SK-N-SH (cell line): ENCODE data around the gene ZFC3H1. TPM values are rescaled to one million over a fixed set of nuclear protein-coding genes. Genes with fewer than 3 reads are reported as not detected.

ENCODE experiments used
- CTCF ChIA-PET: fragments of 300-600, 350-600 bp; formaldehyde crosslinking; extraction: SDS; loops from one replicate; lab custom pipeline; 2021; lab: Yijun Ruan, JAX
- POLR2A ChIA-PET: fragments of 350-600 bp; sonication (Branson Sonifier 250); formaldehyde crosslinking; extraction: SDS; loops from one replicate; lab custom pipeline; 2020; ENCODE audit warnings: antibody characterized with exemption, inconsistent platforms; lab: Yijun Ruan, JAX
- DNase-seq: peaks from one replicate; pipeline ENCODE4 v3.0.0; 2012
- H2AFZ ChIP-seq: fragments of 200-600 bp; sonication (generic); 2 replicates; pipeline ENCODE4 v1.8.1; 2016; ENCODE audit warnings: antibody characterized with exemption, mild to moderate bottlenecking, low read depth
- H3F3A ChIP-seq: fragments of 200-600 bp; sonication (generic); replicated peaks from 2 replicates; pipeline ENCODE3; 2016; ENCODE audit warnings: antibody characterized with exemption, mild to moderate bottlenecking; ENCODE audit not compliant: insufficient read depth
- H3K27ac ChIP-seq, 2 experiments: fragments of 200-500 bp in 1 of 2; fragments of 200-600 bp in 1 of 2; sonication (Bioruptor generic) in 1 of 2; sonication (generic), shearing (Covaris generic) in 1 of 2; 2 replicates each; pipeline versions ENCODE4 v1.5.1 to v1.6.1; 2014 to 2016; ENCODE audit warnings: low read depth in 2 of 2, inconsistent platforms in 1 of 2, low read length in 1 of 2, mild to moderate bottlenecking in 1 of 2, mixed read lengths in 1 of 2
- H3K27me3 ChIP-seq: fragments of 200-600 bp; sonication (generic), shearing (Covaris generic); 2 replicates; pipeline ENCODE4 v1.6.1; 2016; ENCODE audit warnings: mixed run types; ENCODE audit not compliant: insufficient read depth
- H3K36me3 ChIP-seq, 2 experiments: fragments of 200-500 bp in 1 of 2; fragments of 200-600 bp in 1 of 2; sonication (Bioruptor generic) in 1 of 2; sonication (generic) in 1 of 2; replicated peaks in 1 of 2; 2 replicates each; pipeline versions ENCODE3 to v1.5.1; 2014 to 2016; ENCODE audit warnings: low read length in 1 of 2, mild to moderate bottlenecking in 1 of 2; ENCODE audit not compliant: insufficient read depth in 2 of 2, control insufficient read depth in 1 of 2
- H3K4me1 ChIP-seq, 2 experiments: fragments of 200-500 bp in 1 of 2; fragments of 200-600 bp in 1 of 2; sonication (Bioruptor generic) in 1 of 2; sonication (generic), shearing (Covaris generic) in 1 of 2; 2 replicates each; pipeline versions ENCODE4 v1.5.1 to v1.6.1; 2014 to 2016; ENCODE audit warnings: low read depth in 1 of 2, low read length in 1 of 2, mixed run types in 1 of 2; ENCODE audit not compliant: insufficient read depth in 2 of 2, control insufficient read depth in 1 of 2
- H3K4me2 ChIP-seq: fragments of 200-600 bp; sonication (generic), shearing (Covaris generic); 2 replicates; pipeline ENCODE4 v1.6.1; 2017; ENCODE audit warnings: mixed run types
- H3K4me3 ChIP-seq, 2 experiments: fragments of 200-500 bp in 1 of 2; fragments of 200-600 bp in 1 of 2; sonication (Bioruptor generic) in 1 of 2; sonication (generic), shearing (Covaris generic) in 1 of 2; 2 replicates each; pipeline versions ENCODE4 v1.5.1 to v1.8.1; 2014 to 2016; ENCODE audit warnings: low read depth in 2 of 2, inconsistent platforms in 1 of 2, low read length in 1 of 2, mild to moderate bottlenecking in 1 of 2, mixed read lengths in 1 of 2, moderate library complexity in 1 of 2
- H3K79me2 ChIP-seq: fragments of 200-600 bp; sonication (generic); 2 replicates; pipeline ENCODE4 v1.8.1; 2017; ENCODE audit warnings: mild to moderate bottlenecking; ENCODE audit not compliant: insufficient read depth
- H3K9ac ChIP-seq: fragments of 200-600 bp; sonication (generic); 2 replicates; pipeline ENCODE4 v1.6.1; 2017; ENCODE audit warnings: mixed run types
- H3K9me2 ChIP-seq: fragments of 200-600 bp; sonication (generic); 2 replicates; pipeline ENCODE4 v1.6.1; 2017; ENCODE audit warnings: mixed run types
- H3K9me3 ChIP-seq: fragments of 200-600 bp; sonication (generic); 2 replicates; pipeline ENCODE4 v1.6.1; 2017; ENCODE audit warnings: mixed run types, mild to moderate bottlenecking, moderate library complexity
- H4K20me1 ChIP-seq: fragments of 200-600 bp; sonication (generic); 2 replicates; pipeline ENCODE4 v1.6.1; 2017; ENCODE audit warnings: mild to moderate bottlenecking, mixed run types; ENCODE audit not compliant: insufficient read depth
- FOSL2 ChIP-seq: IDR thresholded peaks from 2 replicates; pipeline ENCODE4 v1.4.0; 2012; ENCODE audit warnings: low read depth, mild to moderate bottlenecking, moderate library complexity, borderline replicate concordance
- FOXM1 ChIP-seq: IDR thresholded peaks from 2 replicates; pipeline ENCODE4 v1.4.0; 2012; ENCODE audit warnings: low read depth, mild to moderate bottlenecking
- GABPA ChIP-seq: IDR thresholded peaks from 2 replicates; pipeline ENCODE4 v1.4.0; 2012; ENCODE audit warnings: low read depth, mild to moderate bottlenecking
- POLR2AphosphoS5 ChIP-seq: IDR thresholded peaks from 2 replicates; pipeline ENCODE4 v1.6.1; 2012; ENCODE audit warnings: low read depth, low read length
- RCOR1 ChIP-seq: fragments of 150-350 bp; IDR thresholded peaks from 2 replicates; pipeline ENCODE4 v1.6.1; 2017; ENCODE audit warnings: antibody characterized with exemption, low read length
- RFX5 ChIP-seq: IDR thresholded peaks from 2 replicates; pipeline ENCODE4 v1.6.1; 2012; ENCODE audit warnings: mild to moderate bottlenecking, improper control_type of control experiment, low read length
- SMC3 ChIP-seq: IDR thresholded peaks from 2 replicates; pipeline ENCODE4 v1.6.1; 2012; ENCODE audit warnings: low read depth, low read length, improper control_type of control experiment
- YY1 ChIP-seq: IDR thresholded peaks from 2 replicates; pipeline ENCODE4 v1.4.0; 2012; ENCODE audit warnings: low read depth, mild to moderate bottlenecking
- WGBS: methylation state at CpG from one replicate; pipeline ENCODE4 v1.1.6; 2017; ENCODE audit warnings: low lambda C conversion rate; 5-methylcytosine and 5-hydroxymethylcytosine counted together
- polyA plus RNA-seq, 3 experiments: library from polyadenylated mRNA; depleted of rRNA; stranded (reverse); fragments of >200 nt; gene quantifications; 2 replicates each; pipeline ENCODE4 v1.2.3, GENCODE V29; 2012
- TF ChIP-seq, protein P1 (sequence below): IDR thresholded peaks from 2 replicates; pipeline ENCODE4 v1.4.0; 2012; ENCODE audit warnings: low read depth, borderline replicate concordance
- TF ChIP-seq, protein P2 (sequence below): fragments of 200-600 bp; sonication (generic); IDR thresholded peaks from 2 replicates; pipeline ENCODE4 v1.6.1; 2017; ENCODE audit warnings: antibody characterized with exemption, mild to moderate bottlenecking, moderate library complexity
- TF ChIP-seq, protein P3 (sequence below): IDR thresholded peaks from 2 replicates; pipeline ENCODE4; 2012
- TF ChIP-seq, protein P4 (sequence below): fragments of 150-350 bp; IDR thresholded peaks from 2 replicates; pipeline ENCODE4 v1.6.1; 2017; ENCODE audit warnings: antibody characterized with exemption, low read length, low read depth, borderline replicate concordance
- TF ChIP-seq, protein P5 (sequence below): fragments of 150-350 bp; IDR thresholded peaks from 2 replicates; pipeline ENCODE4 v1.6.1; 2016; ENCODE audit warnings: mild to moderate bottlenecking, low read depth, low read length

ZFC3H1 gene
- polyA plus RNA-seq, 1 of the 3 experiments (the other 2 are of a cell fraction) = 19.1 TPM

DNA sequence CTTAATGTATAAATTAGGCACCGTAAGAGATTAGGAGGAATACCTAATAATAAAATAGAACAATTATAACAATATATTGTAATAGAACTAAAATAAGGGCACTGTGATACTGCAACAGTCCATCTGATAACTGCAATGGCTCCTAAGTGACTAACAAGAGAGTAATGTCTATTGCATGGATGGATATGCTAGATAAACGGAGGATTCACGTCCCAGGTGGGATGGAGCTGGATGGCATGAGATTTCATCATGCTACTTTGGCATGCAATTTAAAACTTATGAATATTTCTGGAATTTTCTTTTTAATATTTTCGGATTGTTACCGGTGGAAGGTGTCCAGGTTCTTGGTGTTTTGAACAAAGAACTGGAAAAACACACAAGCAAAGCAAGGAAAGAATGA lies 20.0 kb upstream of the ZFC3H1 start (continued):
- TF ChIP-seq, protein P1, sequence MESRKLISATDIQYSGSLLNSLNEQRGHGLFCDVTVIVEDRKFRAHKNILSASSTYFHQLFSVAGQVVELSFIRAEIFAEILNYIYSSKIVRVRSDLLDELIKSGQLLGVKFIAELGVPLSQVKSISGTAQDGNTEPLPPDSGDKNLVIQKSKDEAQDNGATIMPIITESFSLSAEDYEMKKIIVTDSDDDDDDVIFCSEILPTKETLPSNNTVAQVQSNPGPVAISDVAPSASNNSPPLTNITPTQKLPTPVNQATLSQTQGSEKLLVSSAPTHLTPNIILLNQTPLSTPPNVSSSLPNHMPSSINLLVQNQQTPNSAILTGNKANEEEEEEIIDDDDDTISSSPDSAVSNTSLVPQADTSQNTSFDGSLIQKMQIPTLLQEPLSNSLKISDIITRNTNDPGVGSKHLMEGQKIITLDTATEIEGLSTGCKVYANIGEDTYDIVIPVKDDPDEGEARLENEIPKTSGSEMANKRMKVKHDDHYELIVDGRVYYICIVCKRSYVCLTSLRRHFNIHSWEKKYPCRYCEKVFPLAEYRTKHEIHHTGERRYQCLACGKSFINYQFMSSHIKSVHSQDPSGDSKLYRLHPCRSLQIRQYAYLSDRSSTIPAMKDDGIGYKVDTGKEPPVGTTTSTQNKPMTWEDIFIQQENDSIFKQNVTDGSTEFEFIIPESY = no peak
- no peak for TF ChIP-seq RFX5

DNA sequence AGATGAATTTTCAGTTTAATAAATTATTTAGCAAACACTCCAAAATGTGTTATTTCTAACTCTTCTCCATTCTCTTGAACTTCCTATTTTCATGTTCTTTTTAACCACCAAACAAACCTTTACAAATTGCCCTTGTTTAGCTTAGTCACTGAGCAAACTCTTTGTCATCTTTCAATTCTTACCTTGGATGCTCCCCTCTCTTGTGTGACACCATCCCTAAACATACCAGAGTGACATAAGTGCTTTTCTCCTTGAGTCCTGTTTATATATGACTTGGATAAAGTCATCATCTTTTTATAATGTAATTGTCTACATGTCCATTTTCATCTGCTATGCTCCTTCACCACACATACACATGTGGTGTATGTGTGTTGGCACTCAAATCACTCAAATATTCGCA lies 18.8 kb upstream of the ZFC3H1 start:
- Histone ChIP-seq H3K36me3 (no peaks in the 10 kb centered on the region), H4K20me1 (no peaks in the 10 kb centered on the region), H3K4me1 (peaks cover 0 to 2% of the 10 kb centered on the region in 2 experiments; a peak in 1 of 4 replicates), H3K4me3 (no peak overlapping the region), H3F3A (peaks cover 5% of the 10 kb centered on the region), H3K9me3 (no peaks in the 10 kb centered on the region), H3K79me2 (peaks cover 11% of the 10 kb centered on the region), H3K9me2 (no peaks in the 10 kb centered on the region), H2AFZ (no peak overlapping the region), H3K9ac (no peak overlapping the region), H3K27me3 (no peaks in the 10 kb centered on the region), H3K4me2 (no peak overlapping the region), H3K27ac (no peak overlapping the region)
- TF ChIP-seq, protein P2, sequence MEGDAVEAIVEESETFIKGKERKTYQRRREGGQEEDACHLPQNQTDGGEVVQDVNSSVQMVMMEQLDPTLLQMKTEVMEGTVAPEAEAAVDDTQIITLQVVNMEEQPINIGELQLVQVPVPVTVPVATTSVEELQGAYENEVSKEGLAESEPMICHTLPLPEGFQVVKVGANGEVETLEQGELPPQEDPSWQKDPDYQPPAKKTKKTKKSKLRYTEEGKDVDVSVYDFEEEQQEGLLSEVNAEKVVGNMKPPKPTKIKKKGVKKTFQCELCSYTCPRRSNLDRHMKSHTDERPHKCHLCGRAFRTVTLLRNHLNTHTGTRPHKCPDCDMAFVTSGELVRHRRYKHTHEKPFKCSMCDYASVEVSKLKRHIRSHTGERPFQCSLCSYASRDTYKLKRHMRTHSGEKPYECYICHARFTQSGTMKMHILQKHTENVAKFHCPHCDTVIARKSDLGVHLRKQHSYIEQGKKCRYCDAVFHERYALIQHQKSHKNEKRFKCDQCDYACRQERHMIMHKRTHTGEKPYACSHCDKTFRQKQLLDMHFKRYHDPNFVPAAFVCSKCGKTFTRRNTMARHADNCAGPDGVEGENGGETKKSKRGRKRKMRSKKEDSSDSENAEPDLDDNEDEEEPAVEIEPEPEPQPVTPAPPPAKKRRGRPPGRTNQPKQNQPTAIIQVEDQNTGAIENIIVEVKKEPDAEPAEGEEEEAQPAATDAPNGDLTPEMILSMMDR = no peak
- TF ChIP-seq FOSL2 (no peak), YY1 (no peak), RCOR1 (no peak), POLR2AphosphoS5 (no peak), SMC3 (no peak), RFX5 (no peak), FOXM1 (no peak), GABPA (no peak)
- TF ChIP-seq, protein P3, sequence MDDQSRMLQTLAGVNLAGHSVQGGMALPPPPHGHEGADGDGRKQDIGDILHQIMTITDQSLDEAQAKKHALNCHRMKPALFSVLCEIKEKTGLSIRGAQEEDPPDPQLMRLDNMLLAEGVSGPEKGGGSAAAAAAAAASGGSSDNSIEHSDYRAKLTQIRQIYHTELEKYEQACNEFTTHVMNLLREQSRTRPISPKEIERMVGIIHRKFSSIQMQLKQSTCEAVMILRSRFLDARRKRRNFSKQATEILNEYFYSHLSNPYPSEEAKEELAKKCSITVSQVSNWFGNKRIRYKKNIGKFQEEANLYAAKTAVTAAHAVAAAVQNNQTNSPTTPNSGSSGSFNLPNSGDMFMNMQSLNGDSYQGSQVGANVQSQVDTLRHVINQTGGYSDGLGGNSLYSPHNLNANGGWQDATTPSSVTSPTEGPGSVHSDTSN = no peak
- TF ChIP-seq, protein P4, sequence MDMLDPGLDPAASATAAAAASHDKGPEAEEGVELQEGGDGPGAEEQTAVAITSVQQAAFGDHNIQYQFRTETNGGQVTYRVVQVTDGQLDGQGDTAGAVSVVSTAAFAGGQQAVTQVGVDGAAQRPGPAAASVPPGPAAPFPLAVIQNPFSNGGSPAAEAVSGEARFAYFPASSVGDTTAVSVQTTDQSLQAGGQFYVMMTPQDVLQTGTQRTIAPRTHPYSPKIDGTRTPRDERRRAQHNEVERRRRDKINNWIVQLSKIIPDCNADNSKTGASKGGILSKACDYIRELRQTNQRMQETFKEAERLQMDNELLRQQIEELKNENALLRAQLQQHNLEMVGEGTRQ = no peak
- TF ChIP-seq, protein P5, sequence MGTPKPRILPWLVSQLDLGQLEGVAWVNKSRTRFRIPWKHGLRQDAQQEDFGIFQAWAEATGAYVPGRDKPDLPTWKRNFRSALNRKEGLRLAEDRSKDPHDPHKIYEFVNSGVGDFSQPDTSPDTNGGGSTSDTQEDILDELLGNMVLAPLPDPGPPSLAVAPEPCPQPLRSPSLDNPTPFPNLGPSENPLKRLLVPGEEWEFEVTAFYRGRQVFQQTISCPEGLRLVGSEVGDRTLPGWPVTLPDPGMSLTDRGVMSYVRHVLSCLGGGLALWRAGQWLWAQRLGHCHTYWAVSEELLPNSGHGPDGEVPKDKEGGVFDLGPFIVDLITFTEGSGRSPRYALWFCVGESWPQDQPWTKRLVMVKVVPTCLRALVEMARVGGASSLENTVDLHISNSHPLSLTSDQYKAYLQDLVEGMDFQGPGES = no peak
- 90% methylated on average over 1 of the region's 1 CpG for WGBS
- CTCF ChIA-PET = no interaction called here
- no peak for DNase-seq
- POLR2A ChIA-PET = no interaction called here
